GM23338 (cell line): ENCODE measurements around the gene GRIP2. TPM values are rescaled to one million over a fixed set of nuclear protein-coding genes. Genes with fewer than 3 reads are reported as not detected.

Experiments used
- ATAC-seq: fragments of 200-7000 bp; cut with Tn5 transposase; 3 replicates; pipeline ENCODE4 v1.9.1; 2020
- DNase-seq: peaks from one replicate; pipeline ENCODE4 v3.0.0-alpha.2; 2015; ENCODE audit warnings: low spot score
- H2AFZ ChIP-seq: fragments of 200-600 bp; sonication (generic); 2 replicates; pipeline ENCODE4 v1.8.0; 2016; ENCODE audit warnings: antibody characterized with exemption, mild to moderate bottlenecking, moderate library complexity
- H3F3A ChIP-seq: fragments of 200-600 bp; sonication (generic); replicated peaks from 2 replicates; pipeline ENCODE4 v1.8.0; 2017; ENCODE audit warnings: antibody characterized with exemption, mixed run types, low read depth
- H3K27ac ChIP-seq: fragments of 200-600 bp; sonication (generic); 2 replicates; pipeline ENCODE4 v1.6.1; 2016; ENCODE audit warnings: low read depth
- H3K27me3 ChIP-seq: fragments of 200-600 bp; sonication (generic); 2 replicates; pipeline ENCODE4 v1.8.0; 2016; ENCODE audit warnings: mild to moderate bottlenecking, mixed run types, moderate library complexity; ENCODE audit not compliant: insufficient read depth
- H3K36me3 ChIP-seq: fragments of 200-600 bp; sonication (generic); 2 replicates; pipeline ENCODE4 v1.8.0; 2016; ENCODE audit warnings: mild to moderate bottlenecking; ENCODE audit not compliant: insufficient read depth
- H3K4me1 ChIP-seq: fragments of 200-600 bp; sonication (generic); 2 replicates; pipeline ENCODE4 v1.8.0; 2016; ENCODE audit warnings: mild to moderate bottlenecking, moderate library complexity; ENCODE audit not compliant: insufficient read depth
- H3K4me2 ChIP-seq: fragments of 200-600 bp; sonication (generic); 2 replicates; pipeline ENCODE4 v1.7.1; 2017; ENCODE audit warnings: mixed run types
- H3K4me3 ChIP-seq: fragments of 200-600 bp; sonication (generic); 2 replicates; pipeline ENCODE4 v1.6.1; 2016; ENCODE audit warnings: mixed run types
- H3K79me2 ChIP-seq: fragments of 200-600 bp; sonication (generic); replicated peaks from 2 replicates; pipeline ENCODE4 v1.8.0; 2017; ENCODE audit warnings: mild to moderate bottlenecking; ENCODE audit not compliant: insufficient read depth
- H3K9me2 ChIP-seq: fragments of 200-600 bp; sonication (generic); 2 replicates; pipeline ENCODE4 v1.8.0; 2017; ENCODE audit not compliant: insufficient read depth
- H4K20me1 ChIP-seq: fragments of 200-600 bp; sonication (generic); replicated peaks from 2 replicates; pipeline ENCODE4 v1.8.0; 2017; ENCODE audit warnings: mild to moderate bottlenecking; ENCODE audit not compliant: insufficient read depth
- H3K27ac Mint-ChIP-seq: 2 replicates; pipeline ENCODE4 v1.8.0; 2020; ENCODE audit warnings: inconsistent platforms, mild to moderate bottlenecking, moderate library complexity, mixed read lengths
- H3K27me3 Mint-ChIP-seq: 3 replicates; pipeline ENCODE4 v1.8.0; 2022; ENCODE audit warnings: low read depth, mild to moderate bottlenecking, moderate library complexity, mixed read lengths, inconsistent platforms; ENCODE audit not compliant: insufficient read depth, poor library complexity
- H3K36me3 Mint-ChIP-seq: 3 replicates; pipeline ENCODE4 v1.8.0; 2021; ENCODE audit warnings: low read depth, mild to moderate bottlenecking, inconsistent platforms, moderate library complexity, mixed read lengths
- H3K4me1 Mint-ChIP-seq: 3 replicates; pipeline ENCODE4 v1.8.0; 2020; ENCODE audit warnings: mild to moderate bottlenecking, inconsistent platforms, mixed read lengths
- H3K4me3 Mint-ChIP-seq: 3 replicates; pipeline ENCODE4 v1.8.0; 2021; ENCODE audit warnings: moderate library complexity, mild to moderate bottlenecking, inconsistent platforms, mixed read lengths
- H3K9me3 Mint-ChIP-seq: 3 replicates; pipeline ENCODE4 v1.8.0; 2020; ENCODE audit warnings: moderate library complexity, mild to moderate bottlenecking, inconsistent platforms, mixed read lengths
- EZH2 ChIP-seq: fragments of 200-600 bp; sonication (generic); IDR thresholded peaks from one replicate; pipeline ENCODE4 v1.8.0; 2017; ENCODE audit warnings: antibody characterized with exemption, mild to moderate bottlenecking, low read depth; ENCODE audit not compliant: unreplicated experiment
- EZH2phosphoT487 ChIP-seq: fragments of 200-600 bp; sonication (generic); IDR thresholded peaks from one replicate; pipeline ENCODE4 v1.8.1; 2018; ENCODE audit warnings: antibody characterized with exemption; ENCODE audit not compliant: unreplicated experiment
- JUNB ChIP-seq: IDR thresholded peaks from one replicate; pipeline ENCODE4 v1.6.1; 2016; ENCODE audit warnings: antibody characterized with exemption; ENCODE audit not compliant: unreplicated experiment
- ZNF331 ChIP-seq: fragments of 250-450 bp; sonication (Bioruptor Pico); IDR thresholded peaks from 2 replicates; pipeline ENCODE4 v1.5.0; 2020; ENCODE audit warnings: low read depth, mild to moderate bottlenecking, moderate library complexity
- polyA plus RNA-seq: library from polyadenylated mRNA; unstranded; fragments of >200 nt; fragmentation: Nextera tagmentation; extraction: Ambion mirVana; gene quantifications from 2 replicates; pipeline ENCODE4 v1.2.1, GENCODE V29; 2016
- total RNA-seq: library from RNA; depleted of rRNA; stranded (reverse); fragments of >200 nt; shearing (Covaris generic); gene quantifications from 2 replicates; pipeline ENCODE4 v1.2.3, GENCODE V29; 2014
- TF ChIP-seq, protein P1 (sequence below): fragments of 250-450 bp; sonication (Bioruptor Pico); IDR thresholded peaks from 2 replicates; pipeline ENCODE4 v1.5.0; 2020; ENCODE audit warnings: mild to moderate bottlenecking, moderate library complexity

The GRIP2 gene
- total and polyA plus RNA-seq, 2 experiments from 2014 or later, result 3.6 to 5.8 TPM

DNA sequence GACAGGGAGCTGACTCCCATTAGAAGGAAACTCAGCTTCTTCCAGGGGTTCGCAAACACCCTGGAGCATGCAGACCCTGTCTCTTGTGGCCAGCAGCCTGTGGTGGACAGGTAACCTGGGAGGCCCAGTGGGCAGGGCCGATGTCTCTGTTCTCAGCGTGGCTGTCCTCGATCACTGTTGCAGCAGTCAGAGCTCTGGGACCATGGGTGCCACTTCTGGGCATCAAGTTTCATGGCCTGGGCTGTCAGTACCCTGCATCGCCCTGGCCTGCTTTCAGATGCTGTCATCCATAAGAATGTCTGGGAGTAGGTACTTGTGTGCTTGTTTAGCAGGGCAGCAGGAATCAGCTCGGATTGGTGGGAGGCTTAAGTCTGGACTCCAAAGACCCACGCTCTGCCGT, 83.3 kb downstream of the GRIP2 start:
- peaks cover 13% of the 10 kb centered on the region for H3K4me1 Mint-ChIP-seq
- no peak overlapping the region; the same call in 1 of the 2 replicates for H3K27ac ChIP-seq
- peaks cover 10% of the 10 kb centered on the region for H3K4me1 ChIP-seq
- no peak for ATAC-seq
- no peak overlapping the region for H3K4me2 ChIP-seq
- DNase-seq, result no peak
- H3K27me3 Mint-ChIP-seq, result peaks cover 23% of the 10 kb centered on the region
- H2AFZ ChIP-seq, result no peak overlapping the region
- no peaks in the 10 kb centered on the region for H3K79me2 ChIP-seq
- H3F3A ChIP-seq, result 0 out of 2 replicates have a peak, but pooled peaks cover 9% of the 10 kb centered on the region
- no peak overlapping the region for H3K27ac Mint-ChIP-seq
- no peaks in the 10 kb centered on the region for H3K27me3 ChIP-seq
- no peak overlapping the region for H3K4me3 Mint-ChIP-seq
- peaks cover 44% of the 10 kb centered on the region for H3K36me3 ChIP-seq
- H3K9me2 ChIP-seq, result no peaks in the 10 kb centered on the region
- no peak overlapping the region for H3K4me3 ChIP-seq
- H3K36me3 Mint-ChIP-seq, result peaks cover 50% of the 10 kb centered on the region
- H4K20me1 ChIP-seq, result peaks cover 12% of the 10 kb centered on the region; the same call in 1 of the 2 replicates
- H3K9me3 Mint-ChIP-seq, result no peaks in the 10 kb centered on the region
- TF ChIP-seq, protein P1, sequence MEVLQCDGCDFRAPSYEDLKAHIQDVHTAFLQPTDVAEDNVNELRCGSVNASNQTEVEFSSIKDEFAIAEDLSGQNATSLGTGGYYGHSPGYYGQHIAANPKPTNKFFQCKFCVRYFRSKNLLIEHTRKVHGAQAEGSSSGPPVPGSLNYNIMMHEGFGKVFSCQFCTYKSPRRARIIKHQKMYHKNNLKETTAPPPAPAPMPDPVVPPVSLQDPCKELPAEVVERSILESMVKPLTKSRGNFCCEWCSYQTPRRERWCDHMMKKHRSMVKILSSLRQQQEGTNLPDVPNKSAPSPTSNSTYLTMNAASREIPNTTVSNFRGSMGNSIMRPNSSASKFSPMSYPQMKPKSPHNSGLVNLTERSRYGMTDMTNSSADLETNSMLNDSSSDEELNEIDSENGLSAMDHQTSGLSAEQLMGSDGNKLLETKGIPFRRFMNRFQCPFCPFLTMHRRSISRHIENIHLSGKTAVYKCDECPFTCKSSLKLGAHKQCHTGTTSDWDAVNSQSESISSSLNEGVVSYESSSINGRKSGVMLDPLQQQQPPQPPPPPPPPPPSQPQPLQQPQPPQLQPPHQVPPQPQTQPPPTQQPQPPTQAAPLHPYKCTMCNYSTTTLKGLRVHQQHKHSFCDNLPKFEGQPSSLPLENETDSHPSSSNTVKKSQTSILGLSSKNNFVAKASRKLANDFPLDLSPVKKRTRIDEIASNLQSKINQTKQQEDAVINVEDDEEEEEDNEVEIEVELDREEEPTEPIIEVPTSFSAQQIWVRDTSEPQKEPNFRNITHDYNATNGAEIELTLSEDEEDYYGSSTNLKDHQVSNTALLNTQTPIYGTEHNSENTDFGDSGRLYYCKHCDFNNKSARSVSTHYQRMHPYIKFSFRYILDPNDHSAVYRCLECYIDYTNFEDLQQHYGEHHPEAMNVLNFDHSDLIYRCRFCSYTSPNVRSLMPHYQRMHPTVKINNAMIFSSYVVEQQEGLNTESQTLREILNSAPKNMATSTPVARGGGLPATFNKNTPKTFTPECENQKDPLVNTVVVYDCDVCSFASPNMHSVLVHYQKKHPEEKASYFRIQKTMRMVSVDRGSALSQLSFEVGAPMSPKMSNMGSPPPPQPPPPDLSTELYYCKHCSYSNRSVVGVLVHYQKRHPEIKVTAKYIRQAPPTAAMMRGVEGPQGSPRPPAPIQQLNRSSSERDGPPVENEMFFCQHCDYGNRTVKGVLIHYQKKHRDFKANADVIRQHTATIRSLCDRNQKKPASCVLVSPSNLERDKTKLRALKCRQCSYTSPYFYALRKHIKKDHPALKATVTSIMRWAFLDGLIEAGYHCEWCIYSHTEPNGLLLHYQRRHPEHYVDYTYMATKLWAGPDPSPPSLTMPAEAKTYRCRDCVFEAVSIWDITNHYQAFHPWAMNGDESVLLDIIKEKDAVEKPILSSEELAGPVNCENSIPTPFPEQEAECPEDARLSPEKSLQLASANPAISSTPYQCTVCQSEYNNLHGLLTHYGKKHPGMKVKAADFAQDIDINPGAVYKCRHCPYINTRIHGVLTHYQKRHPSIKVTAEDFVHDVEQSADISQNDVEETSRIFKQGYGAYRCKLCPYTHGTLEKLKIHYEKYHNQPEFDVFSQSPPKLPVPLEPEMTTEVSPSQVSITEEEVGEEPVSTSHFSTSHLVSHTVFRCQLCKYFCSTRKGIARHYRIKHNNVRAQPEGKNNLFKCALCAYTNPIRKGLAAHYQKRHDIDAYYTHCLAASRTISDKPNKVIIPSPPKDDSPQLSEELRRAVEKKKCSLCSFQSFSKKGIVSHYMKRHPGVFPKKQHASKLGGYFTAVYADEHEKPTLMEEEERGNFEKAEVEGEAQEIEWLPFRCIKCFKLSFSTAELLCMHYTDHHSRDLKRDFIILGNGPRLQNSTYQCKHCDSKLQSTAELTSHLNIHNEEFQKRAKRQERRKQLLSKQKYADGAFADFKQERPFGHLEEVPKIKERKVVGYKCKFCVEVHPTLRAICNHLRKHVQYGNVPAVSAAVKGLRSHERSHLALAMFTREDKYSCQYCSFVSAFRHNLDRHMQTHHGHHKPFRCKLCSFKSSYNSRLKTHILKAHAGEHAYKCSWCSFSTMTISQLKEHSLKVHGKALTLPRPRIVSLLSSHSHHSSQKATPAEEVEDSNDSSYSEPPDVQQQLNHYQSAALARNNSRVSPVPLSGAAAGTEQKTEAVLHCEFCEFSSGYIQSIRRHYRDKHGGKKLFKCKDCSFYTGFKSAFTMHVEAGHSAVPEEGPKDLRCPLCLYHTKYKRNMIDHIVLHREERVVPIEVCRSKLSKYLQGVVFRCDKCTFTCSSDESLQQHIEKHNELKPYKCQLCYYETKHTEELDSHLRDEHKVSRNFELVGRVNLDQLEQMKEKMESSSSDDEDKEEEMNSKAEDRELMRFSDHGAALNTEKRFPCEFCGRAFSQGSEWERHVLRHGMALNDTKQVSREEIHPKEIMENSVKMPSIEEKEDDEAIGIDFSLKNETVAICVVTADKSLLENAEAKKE (CRISPR knock-in tag), result no peak
- TF ChIP-seq EZH2phosphoT487, result no peak

GRCh38 chr3:14455571-14456317, 84.4 kb downstream of the GRIP2 start:
- H3F3A ChIP-seq, result 0 out of 2 replicates have a peak, but pooled peaks cover 9% of the 10 kb centered on the region
- DNase-seq (no peak), ATAC-seq (no peak)
- Mint-ChIP-seq H3K4me3 (no peak overlapping the region), H3K27ac (no peak overlapping the region), H3K4me1 (peaks cover 13% of the 10 kb centered on the region), H3K9me3 (no peaks in the 10 kb centered on the region), H3K27me3 (peaks cover 21% of the 10 kb centered on the region), H3K36me3 (peaks cover 57% of the 10 kb centered on the region)
- no peak overlapping the region for H3K27ac ChIP-seq
- no peak overlapping the region for H2AFZ ChIP-seq
- no peaks in the 10 kb centered on the region for H3K9me2 ChIP-seq
- H3K36me3 ChIP-seq, result peaks cover 50% of the 10 kb centered on the region
- no peaks in the 10 kb centered on the region for H3K27me3 ChIP-seq
- H3K4me3 ChIP-seq, result no peak overlapping the region
- no peak overlapping the region for H3K4me2 ChIP-seq
- H3K4me1 ChIP-seq, result peaks cover 10% of the 10 kb centered on the region
- H4K20me1 ChIP-seq, result peaks cover 18% of the 10 kb centered on the region; the same call in 1 of the 2 replicates
- H3K79me2 ChIP-seq, result no peaks in the 10 kb centered on the region
- no peak for TF ChIP-seq EZH2
- TF ChIP-seq, protein P1 (CRISPR knock-in tag), result no peak
- no peak for TF ChIP-seq ZNF331
- no peak for TF ChIP-seq JUNB
